ENCODE data around the gene ILDR2. TPM values are rescaled to one million over a fixed set of nuclear protein-coding genes. Genes with fewer than 3 reads are reported as not detected.

The ILDR2 gene
- total RNA-seq, 1 donor from 2014 or later, result 1.2 TPM

DNA sequence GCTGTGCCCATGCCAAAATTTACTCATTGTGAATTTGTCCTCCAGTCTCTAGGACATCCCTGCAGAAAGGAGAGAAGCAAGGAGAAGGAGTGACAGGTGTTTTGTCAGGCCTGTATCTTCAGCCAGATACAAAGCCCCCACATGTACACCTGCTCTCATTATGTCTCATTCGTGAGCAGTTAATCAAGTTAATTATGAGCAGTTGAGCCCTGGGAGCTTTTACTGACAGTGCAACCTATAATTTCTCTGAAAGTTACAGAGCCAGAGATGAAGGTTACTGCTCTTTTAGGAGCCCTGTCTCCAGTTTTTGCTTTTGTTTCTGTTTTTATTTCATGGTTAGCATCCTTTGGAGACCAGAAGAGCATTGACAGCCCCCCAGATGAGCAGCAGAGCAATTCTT, 5.0 kb upstream of the ILDR2 start:
- TF ChIP-seq CTCF (IDR thresholded peaks at IDR 0.05; ENCODE audit: unreplicated experiment), result no peak
- Mint-ChIP-seq H3K36me3 (ENCODE audit: low read depth, unreplicated experiment) (no peaks in the 10 kb centered on the region), H3K9me3 (ENCODE audit: unreplicated experiment) (no peaks in the 10 kb centered on the region), H3K27me3 (ENCODE audit: unreplicated experiment) (peaks cover 5% of the 10 kb centered on the region), H3K4me1 (ENCODE audit: unreplicated experiment) (peaks cover 8% of the 10 kb centered on the region), H3K4me3 (ENCODE audit: unreplicated experiment) (no peak overlapping the region), H3K27ac (ENCODE audit: unreplicated experiment) (no peak overlapping the region)
- no peak for DNase-seq (ENCODE audit: low spot score)

DNA sequence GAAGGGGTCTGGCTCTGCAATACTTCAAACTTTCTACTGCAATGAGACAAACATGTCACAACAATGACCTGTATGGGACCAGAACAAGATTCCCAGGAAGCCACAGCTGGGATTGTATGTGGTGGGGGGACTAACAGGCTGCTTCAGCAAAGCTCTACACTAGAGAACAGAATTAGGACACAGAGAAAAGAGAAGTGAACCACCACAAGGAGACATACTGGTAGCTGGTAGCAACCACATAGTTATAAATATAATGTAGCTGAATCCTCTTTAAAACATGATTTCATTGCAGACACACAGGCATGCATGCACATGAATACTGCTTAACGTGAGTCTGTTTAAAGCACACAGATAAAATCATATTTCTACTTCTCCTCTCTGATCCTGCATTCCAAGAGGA, 3.5 kb upstream of the ILDR2 start:
- Mint-ChIP-seq H3K36me3 (ENCODE audit: low read depth, unreplicated experiment) (no peaks in the 10 kb centered on the region), H3K4me1 (ENCODE audit: unreplicated experiment) (peaks cover 14% of the 10 kb centered on the region), H3K27ac (ENCODE audit: unreplicated experiment) (no peak overlapping the region), H3K27me3 (ENCODE audit: unreplicated experiment) (peaks cover 11% of the 10 kb centered on the region), H3K4me3 (ENCODE audit: unreplicated experiment) (no peak overlapping the region), H3K9me3 (ENCODE audit: unreplicated experiment) (no peaks in the 10 kb centered on the region)
- TF ChIP-seq CTCF (IDR thresholded peaks at IDR 0.05; ENCODE audit: unreplicated experiment), result no peak
- no peak for DNase-seq (ENCODE audit: low spot score)

DNA sequence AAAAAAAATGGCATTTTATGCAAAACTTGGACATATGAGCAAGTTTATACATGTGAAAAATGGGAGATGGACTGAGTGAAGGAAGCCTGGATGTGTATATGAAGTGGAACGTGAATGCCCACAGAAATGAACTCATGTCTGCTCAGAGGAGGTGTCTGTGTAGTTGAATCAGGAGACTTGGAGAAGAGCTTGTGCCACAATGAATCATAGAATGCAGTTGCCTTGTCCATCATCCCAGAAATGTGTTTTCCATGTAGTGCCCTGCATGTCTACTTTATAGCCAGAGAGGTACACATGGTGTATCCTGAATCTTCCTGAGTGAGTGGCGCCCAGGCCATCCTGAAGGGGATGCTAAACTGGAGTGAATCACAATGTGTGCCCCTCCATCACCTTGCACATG, 2.6 kb upstream of the ILDR2 start:
- no peak for TF ChIP-seq CTCF (IDR thresholded peaks at IDR 0.05; ENCODE audit: unreplicated experiment)
- DNase-seq (ENCODE audit: low spot score), result no peak
- peaks cover 14% of the 10 kb centered on the region for H3K4me1 Mint-ChIP-seq (ENCODE audit: unreplicated experiment)
- no peak overlapping the region for H3K27ac Mint-ChIP-seq (ENCODE audit: unreplicated experiment)
- no peak overlapping the region for H3K4me3 Mint-ChIP-seq (ENCODE audit: unreplicated experiment)
- peaks cover 14% of the 10 kb centered on the region for H3K27me3 Mint-ChIP-seq (ENCODE audit: unreplicated experiment)
- no peaks in the 10 kb centered on the region for H3K36me3 Mint-ChIP-seq (ENCODE audit: low read depth, unreplicated experiment)
- H3K9me3 Mint-ChIP-seq (ENCODE audit: unreplicated experiment), result no peaks in the 10 kb centered on the region

- no peak for TF ChIP-seq CTCF (IDR thresholded peaks at IDR 0.05; ENCODE audit: unreplicated experiment)
- no peaks in the 10 kb centered on the region for H3K36me3 Mint-ChIP-seq (ENCODE audit: low read depth, unreplicated experiment)
- no peak overlapping the region for H3K27ac Mint-ChIP-seq (ENCODE audit: unreplicated experiment)
- peak overlapping the region; percentile 91 for H3K4me3 Mint-ChIP-seq (ENCODE audit: unreplicated experiment)
- H3K4me1 Mint-ChIP-seq (ENCODE audit: unreplicated experiment), result peaks cover 20% of the 10 kb centered on the region
- H3K9me3 Mint-ChIP-seq (ENCODE audit: unreplicated experiment), result no peaks in the 10 kb centered on the region
- peaks cover 23% of the 10 kb centered on the region for H3K27me3 Mint-ChIP-seq (ENCODE audit: unreplicated experiment)
- DNase-seq (ENCODE audit: low spot score), result no peak
These were observed 544 bp downstream of the ILDR2 start for GRCh38 chr1:166974647-166975345.

DNA sequence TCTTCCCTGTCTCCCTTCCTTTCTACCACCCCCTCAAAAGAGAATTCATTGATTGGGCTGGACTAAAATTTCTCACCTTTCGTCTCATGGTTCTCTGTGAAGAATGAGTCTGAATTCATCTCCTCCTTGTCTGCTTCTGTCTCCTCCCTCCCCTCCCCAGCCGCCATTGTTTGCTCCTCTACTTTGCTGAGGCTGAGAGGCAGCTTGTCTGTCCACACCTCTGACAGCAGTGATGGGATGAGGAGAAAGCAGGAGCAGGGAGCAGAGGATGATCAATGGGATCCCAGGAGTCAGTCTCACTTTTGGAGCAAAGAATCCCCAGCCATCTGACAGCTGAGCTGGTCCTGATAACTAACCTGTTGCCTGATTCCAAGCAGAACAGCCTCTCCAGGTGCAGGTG, 2.5 kb downstream of the ILDR2 start:
- no peak for DNase-seq (ENCODE audit: low spot score)
- H3K36me3 Mint-ChIP-seq (ENCODE audit: low read depth, unreplicated experiment), result no peaks in the 10 kb centered on the region
- H3K27ac Mint-ChIP-seq (ENCODE audit: unreplicated experiment), result no peak overlapping the region
- TF ChIP-seq CTCF (IDR thresholded peaks at IDR 0.05; ENCODE audit: unreplicated experiment), result no peak
- no peak overlapping the region for H3K4me3 Mint-ChIP-seq (ENCODE audit: unreplicated experiment)
- H3K9me3 Mint-ChIP-seq (ENCODE audit: unreplicated experiment), result no peaks in the 10 kb centered on the region
- peaks cover 20% of the 10 kb centered on the region for H3K4me1 Mint-ChIP-seq (ENCODE audit: unreplicated experiment)
- peaks cover 23% of the 10 kb centered on the region for H3K27me3 Mint-ChIP-seq (ENCODE audit: unreplicated experiment)
